GM06990 (cell line): ENCODE data around the gene SYT1.
A peak's percentile ranks its signal among the peaks of the same experiment; 100 is the strongest.

Experiments used
- DNase-seq: peaks from one replicate; pipeline ENCODE4 v3.0.0-alpha.2; 2011; ENCODE audit not compliant: insufficient read length; ENCODE audit errors: extremely low read depth
- H3K27me3 ChIP-seq: replicated peaks from 2 replicates; pipeline ENCODE4 v1.6.0; 2011; ENCODE audit warnings: low read length; ENCODE audit not compliant: control insufficient read depth, insufficient read depth
- H3K36me3 ChIP-seq: 2 replicates; pipeline ENCODE4 v1.5.1; 2011; ENCODE audit warnings: low read length; ENCODE audit not compliant: control insufficient read depth, insufficient read depth
- H3K4me3 ChIP-seq: replicated peaks from 2 replicates; pipeline ENCODE4 v1.5.1; 2011; ENCODE audit warnings: low read depth, mild to moderate bottlenecking, control low read depth, low read length
- CTCF ChIP-seq: IDR thresholded peaks from 2 replicates; pipeline ENCODE4 v1.5.1; 2011; ENCODE audit warnings: low read length, control low read depth, mild to moderate bottlenecking, inconsistent platforms; ENCODE audit not compliant: insufficient read depth, poor library complexity, severe bottlenecking

The SYT1 gene

GRCh38 chr12:79406993-79407392, 542.4 kb downstream of the SYT1 start:
- no peak for DNase-seq
- H3K27me3 ChIP-seq = no peaks in the 10 kb centered on the region
- no peak overlapping the region for H3K4me3 ChIP-seq
- no peak for TF ChIP-seq CTCF
- no peaks in the 10 kb centered on the region for H3K36me3 ChIP-seq

GRCh38 chr12:79407671-79408622, 543.4 kb downstream of the SYT1 start:
- Histone ChIP-seq H3K27me3 (no peaks in the 10 kb centered on the region; the same call in 1 of the 2 replicates), H3K36me3 (no peaks in the 10 kb centered on the region), H3K4me3 (no peak overlapping the region)
- peak; percentile 3 for DNase-seq
- peak; percentile 63 for TF ChIP-seq CTCF

GRCh38 chr12:79408689-79409088, 544.1 kb downstream of the SYT1 start:
- DNase-seq = no peak
- TF ChIP-seq CTCF = no peak
- Histone ChIP-seq H3K36me3 (no peaks in the 10 kb centered on the region), H3K4me3 (no peak overlapping the region), H3K27me3 (no peaks in the 10 kb centered on the region; the same call in 1 of the 2 replicates)

GRCh38 chr12:79409562-79409961, 545.0 kb downstream of the SYT1 start:
- Histone ChIP-seq H3K4me3 (no peak overlapping the region), H3K36me3 (no peaks in the 10 kb centered on the region), H3K27me3 (no peaks in the 10 kb centered on the region; the same call in 1 of the 2 replicates)
- no peak for TF ChIP-seq CTCF
- no peak for DNase-seq

- Histone ChIP-seq H3K36me3 (no peaks in the 10 kb centered on the region), H3K4me3 (no peak overlapping the region), H3K27me3 (no peaks in the 10 kb centered on the region; the same call in 1 of the 2 replicates)
- no peak for TF ChIP-seq CTCF
- DNase-seq = no peak
These were observed 547.2 kb downstream of the SYT1 start for GRCh38 chr12:79411791-79412190.

- no peak for DNase-seq
- TF ChIP-seq CTCF = no peak
- H3K4me3 ChIP-seq = no peak overlapping the region
These were observed 549.2 kb downstream of the SYT1 start for GRCh38 chr12:79413796-79414195.

More at GRCh38 chr12:79413796-79414195, 549.2 kb downstream of the SYT1 start:
- Histone ChIP-seq H3K27me3 (no peaks in the 10 kb centered on the region; the same call in none of the 2 replicates), H3K36me3 (no peaks in the 10 kb centered on the region)
